SKM-1 (cell line): ENCODE measurements around the gene C16orf92.

Experiments used
- DNase-seq: peaks from one replicate; lab custom pipeline; 2025; ENCODE audit not compliant: unreplicated experiment; lab: John Stamatoyannopoulos, UW

The C16orf92 gene

GRCh38 chr16:29988346-29989075, 34.5 kb upstream of the C16orf92 start:
- DNase-seq = no peak

GRCh38 chr16:29989111-29989858, 33.7 kb upstream of the C16orf92 start:
- no peak for DNase-seq

GRCh38 chr16:29990034-29990433, 33.0 kb upstream of the C16orf92 start:
- DNase-seq = no peak

GRCh38 chr16:29990883-29991570, 32.0 kb upstream of the C16orf92 start:
- no peak for DNase-seq

- no peak for DNase-seq
Measured at GRCh38 chr16:29991571-29991904, 31.5 kb upstream of the C16orf92 start.

- no peak for DNase-seq
Measured at GRCh38 chr16:29992344-29992967, 30.5 kb upstream of the C16orf92 start.

- no peak for DNase-seq
Measured at GRCh38 chr16:29993191-29993902, 29.7 kb upstream of the C16orf92 start.

GRCh38 chr16:29993903-29994599, 28.9 kb upstream of the C16orf92 start:
- no peak for DNase-seq

GRCh38 chr16:29994600-29995323, 28.2 kb upstream of the C16orf92 start:
- no peak for DNase-seq

- DNase-seq = peak; percentile 54
Measured at GRCh38 chr16:29995324-29995910, 27.6 kb upstream of the C16orf92 start, which contains the start of gene HIRIP3. TSS of gene HIRIP3 (minus strand) at chr16:29995617. CDS start at chr16:29995605, 12 bp downstream.

- DNase-seq = peak; percentile 79
Measured at GRCh38 chr16:29995911-29996765, 26.9 kb upstream of the C16orf92 start, which contains the start of gene INO80E. TSS of gene INO80E (plus strand) at chr16:29996241. CDS start at chr16:29996311, 70 bp downstream.

- no peak for DNase-seq
Measured at GRCh38 chr16:29996766-29997250, 26.2 kb upstream of the C16orf92 start.

GRCh38 chr16:29999605-30000004, 23.4 kb upstream of the C16orf92 start:
- DNase-seq = no peak

- no peak for DNase-seq
Measured at GRCh38 chr16:30000735-30001631, 22.0 kb upstream of the C16orf92 start.

- no peak for DNase-seq
Measured at GRCh38 chr16:30002614-30003346, 20.2 kb upstream of the C16orf92 start.
